GM10847 (cell line): Measurements from ENCODE around the gene IDH2.

Experiments used
- POLR2A ChIP-seq: IDR thresholded peaks from 2 replicates; pipeline ENCODE4 v1.6.1; 2011; ENCODE audit not compliant: insufficient read length; ENCODE audit errors: extremely low read depth

IDH2 gene

GRCh38 chr15:90043530-90044010 is 58.7 kb downstream of the IDH2 start:
- TF ChIP-seq POLR2A, result no peak

GRCh38 chr15:90042766-90043529 is 59.3 kb downstream of the IDH2 start:
- no peak for TF ChIP-seq POLR2A

GRCh38 chr15:90042356-90042755 is 59.9 kb downstream of the IDH2 start:
- no peak for TF ChIP-seq POLR2A

GRCh38 chr15:90040618-90041017 is 61.6 kb downstream of the IDH2 start:
- TF ChIP-seq POLR2A, result no peak

- TF ChIP-seq POLR2A, result no peak
These were observed 62.3 kb downstream of the IDH2 start for GRCh38 chr15:90039996-90040395.

GRCh38 chr15:90038632-90039095 is 63.6 kb downstream of the IDH2 start:
- TF ChIP-seq POLR2A, result no peak

GRCh38 chr15:90037961-90038631 is 64.2 kb downstream of the IDH2 start:
- no peak for TF ChIP-seq POLR2A

GRCh38 chr15:90037511-90037860 is 64.8 kb downstream of the IDH2 start:
- TF ChIP-seq POLR2A, result no peak

GRCh38 chr15:90036806-90037510 is 65.3 kb downstream of the IDH2 start:
- TF ChIP-seq POLR2A, result no peak

GRCh38 chr15:90036343-90036742 is 65.9 kb downstream of the IDH2 start:
- no peak for TF ChIP-seq POLR2A

GRCh38 chr15:90035840-90036230 is 66.4 kb downstream of the IDH2 start:
- no peak for TF ChIP-seq POLR2A

- TF ChIP-seq POLR2A, result no peak
These were observed 67.0 kb downstream of the IDH2 start for GRCh38 chr15:90035095-90035839.

- no peak for TF ChIP-seq POLR2A
These were observed 68.8 kb downstream of the IDH2 start for GRCh38 chr15:90033448-90033847.
